Hepatic stellate cell (primary cell): ENCODE results near the gene ITGBL1.

Experiments
- DNase-seq: peaks from one replicate; pipeline ENCODE4 v3.0.0; 2011; ENCODE audit warnings: low spot score

Gene ITGBL1, protein sequence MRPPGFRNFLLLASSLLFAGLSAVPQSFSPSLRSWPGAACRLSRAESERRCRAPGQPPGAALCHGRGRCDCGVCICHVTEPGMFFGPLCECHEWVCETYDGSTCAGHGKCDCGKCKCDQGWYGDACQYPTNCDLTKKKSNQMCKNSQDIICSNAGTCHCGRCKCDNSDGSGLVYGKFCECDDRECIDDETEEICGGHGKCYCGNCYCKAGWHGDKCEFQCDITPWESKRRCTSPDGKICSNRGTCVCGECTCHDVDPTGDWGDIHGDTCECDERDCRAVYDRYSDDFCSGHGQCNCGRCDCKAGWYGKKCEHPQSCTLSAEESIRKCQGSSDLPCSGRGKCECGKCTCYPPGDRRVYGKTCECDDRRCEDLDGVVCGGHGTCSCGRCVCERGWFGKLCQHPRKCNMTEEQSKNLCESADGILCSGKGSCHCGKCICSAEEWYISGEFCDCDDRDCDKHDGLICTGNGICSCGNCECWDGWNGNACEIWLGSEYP

DNA sequence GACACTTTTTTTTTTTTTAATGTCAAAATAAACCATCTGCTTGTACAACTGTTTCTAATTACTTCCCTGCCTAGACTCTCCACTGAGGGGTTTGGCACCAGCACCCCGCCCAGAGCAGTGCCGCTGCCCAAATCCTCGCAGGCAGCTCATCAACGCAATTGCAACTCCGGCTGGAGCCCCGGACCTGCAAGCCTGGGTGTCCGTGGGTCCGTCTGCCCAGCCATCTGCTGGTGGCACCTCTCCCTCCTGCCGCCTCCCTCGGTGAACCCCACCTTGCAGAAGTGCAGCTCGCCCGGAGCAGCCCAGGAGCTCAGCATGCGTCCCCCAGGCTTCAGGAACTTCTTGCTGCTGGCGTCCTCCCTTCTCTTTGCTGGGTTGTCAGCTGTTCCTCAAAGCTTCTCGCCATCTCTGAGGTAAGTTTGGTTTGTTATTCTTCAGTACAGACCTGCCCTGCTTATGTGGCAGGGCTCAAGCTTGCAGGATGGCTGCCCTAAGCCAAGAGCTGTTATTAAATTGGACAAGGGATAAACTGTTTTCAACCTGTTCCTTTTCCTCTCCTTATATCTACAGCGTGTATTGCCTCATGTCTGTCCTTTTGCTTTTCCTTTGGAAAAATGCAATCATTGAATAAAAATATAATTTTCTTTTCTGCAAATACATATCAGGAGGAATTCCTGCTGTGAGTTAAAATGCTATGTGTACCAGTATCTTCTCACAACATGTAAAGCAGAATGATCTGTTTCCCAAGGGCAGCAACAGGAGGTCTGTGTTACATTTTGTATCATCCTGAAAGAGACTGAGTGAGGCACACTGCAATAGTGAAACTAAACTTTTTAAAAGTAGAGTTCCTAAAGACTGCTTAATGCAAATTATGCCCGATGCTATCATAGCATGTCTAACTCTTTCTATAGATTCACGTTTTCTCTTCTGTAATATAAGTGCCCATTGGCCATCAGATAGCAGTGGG is at the start of gene ITGBL1:
Gene ITGBL1 (plus strand): TSS at position 157 of the 967 bp plus-strand sequence. CDS start 159 bp downstream, at position 316.
- DNase-seq: no peak

DNA sequence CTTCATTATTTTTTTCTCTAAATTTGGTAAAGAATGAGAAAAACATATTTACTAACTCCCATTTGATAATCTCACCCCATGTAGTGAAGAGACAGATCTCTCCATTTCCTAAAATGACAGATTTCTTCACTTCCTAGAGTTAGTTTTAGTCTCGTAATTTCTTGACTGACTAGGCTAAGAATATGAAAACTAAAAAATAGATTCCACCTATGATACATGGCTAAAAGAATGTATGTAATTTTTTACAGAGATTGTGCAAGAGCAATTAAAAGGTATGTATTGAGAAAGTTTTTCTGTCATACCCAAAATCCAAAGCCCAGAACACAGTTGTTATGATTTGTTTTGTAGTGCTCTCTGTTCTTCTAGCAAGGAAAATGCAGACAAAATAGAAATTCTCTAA is 45.7 kb upstream of the ITGBL1 start:
- DNase-seq: no peak

GRCh38 chr13:101408154-101408553 is 44.3 kb upstream of the ITGBL1 start:
- peak; percentile 22 for DNase-seq

GRCh38 chr13:101408992-101409656 is 43.4 kb upstream of the ITGBL1 start:
- DNase-seq: no peak

- no peak for DNase-seq
Measured at GRCh38 chr13:101412076-101412475, 40.4 kb upstream of the ITGBL1 start.

- DNase-seq: no peak
Measured at GRCh38 chr13:101415358-101416174, 36.9 kb upstream of the ITGBL1 start.

- DNase-seq: peak; percentile 40
Measured at GRCh38 chr13:101416181-101417042, 36.1 kb upstream of the ITGBL1 start, which contains the start of gene NALCN. Gene NALCN (minus strand): TSS chr13:101416508. CDS start chr13:101399126, 17,382 bp downstream.

DNA sequence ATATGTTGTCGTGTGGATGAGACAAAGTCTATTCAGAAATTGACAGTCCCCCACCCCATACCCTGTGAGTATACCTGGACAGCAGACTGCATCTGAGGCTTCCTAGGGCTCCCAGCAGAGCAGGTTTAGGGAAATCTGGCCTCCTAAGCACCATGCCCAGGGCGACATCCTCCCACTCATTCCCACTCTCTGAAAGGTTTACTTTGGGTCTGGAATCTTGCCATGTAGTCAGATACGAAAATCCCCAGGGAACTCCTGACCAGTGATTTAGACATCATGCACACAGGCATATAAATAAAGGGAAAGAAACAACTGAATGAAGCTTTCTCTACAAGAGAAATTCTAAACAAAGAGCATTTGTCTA is 35.5 kb upstream of the ITGBL1 start:
- DNase-seq: peak; percentile 47

DNA sequence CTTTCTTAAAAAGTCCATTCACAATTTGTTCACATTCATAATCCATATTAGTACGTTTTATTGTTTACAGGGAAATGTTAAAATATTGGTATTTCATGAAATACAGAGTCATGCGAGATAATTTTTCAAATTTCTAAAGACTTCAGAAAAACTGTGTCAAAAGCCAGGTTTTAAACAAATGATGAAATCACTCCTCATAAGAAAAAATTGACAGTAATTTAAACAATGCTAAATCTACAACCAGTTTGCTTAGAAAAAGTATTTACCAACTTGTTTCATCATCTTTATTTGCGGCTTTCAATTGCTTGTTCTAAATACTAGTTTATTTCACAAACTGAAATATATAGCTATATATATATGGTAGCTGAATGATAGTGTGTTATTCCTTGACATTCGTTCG is 35.0 kb upstream of the ITGBL1 start:
- DNase-seq: no peak

- no peak for DNase-seq
Measured at GRCh38 chr13:101423872-101424271, 28.6 kb upstream of the ITGBL1 start.

DNA sequence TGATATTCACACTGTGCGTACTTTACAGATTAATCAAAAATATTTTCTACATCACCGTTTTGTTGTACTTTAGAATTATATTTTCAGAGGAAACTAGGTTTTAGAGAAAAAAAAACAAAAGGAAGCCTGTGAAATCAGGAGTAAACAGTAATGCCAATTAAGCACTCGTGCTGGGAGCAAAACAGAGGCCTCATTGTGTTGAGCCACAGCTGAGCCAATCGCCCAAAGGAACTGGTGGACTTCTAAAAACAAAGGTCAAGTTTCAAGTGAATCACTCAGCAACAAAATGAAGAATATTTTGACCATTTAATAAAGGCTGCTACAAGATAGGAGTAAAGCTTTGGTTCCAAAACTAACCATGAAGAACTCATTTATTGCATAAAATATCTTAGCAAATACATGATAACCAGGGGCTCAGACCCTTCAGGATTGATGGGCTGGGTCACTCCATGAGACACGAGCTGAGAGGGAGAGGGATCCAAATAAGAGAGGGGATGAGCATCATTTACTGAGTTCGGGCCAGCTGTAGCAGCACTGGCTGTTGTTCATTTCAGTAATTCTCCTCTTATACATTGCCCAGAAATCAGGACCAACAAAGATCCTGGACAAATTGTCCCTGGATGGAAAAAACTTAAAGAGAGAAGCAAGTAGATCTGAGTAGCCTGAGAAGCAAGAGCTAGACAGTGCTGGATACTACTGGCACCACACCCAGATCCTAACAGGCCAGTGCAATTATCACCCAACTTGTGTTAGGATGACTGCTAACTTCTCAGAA is 27.9 kb upstream of the ITGBL1 start:
- DNase-seq: no peak

- no peak for DNase-seq
Measured at GRCh38 chr13:101425156-101425471, 27.4 kb upstream of the ITGBL1 start.

GRCh38 chr13:101425623-101426022 is 26.9 kb upstream of the ITGBL1 start:
- DNase-seq: no peak

GRCh38 chr13:101429733-101430132 is 22.7 kb upstream of the ITGBL1 start:
- no peak for DNase-seq

- no peak for DNase-seq
Measured at GRCh38 chr13:101433895-101434294, 18.6 kb upstream of the ITGBL1 start.

DNA sequence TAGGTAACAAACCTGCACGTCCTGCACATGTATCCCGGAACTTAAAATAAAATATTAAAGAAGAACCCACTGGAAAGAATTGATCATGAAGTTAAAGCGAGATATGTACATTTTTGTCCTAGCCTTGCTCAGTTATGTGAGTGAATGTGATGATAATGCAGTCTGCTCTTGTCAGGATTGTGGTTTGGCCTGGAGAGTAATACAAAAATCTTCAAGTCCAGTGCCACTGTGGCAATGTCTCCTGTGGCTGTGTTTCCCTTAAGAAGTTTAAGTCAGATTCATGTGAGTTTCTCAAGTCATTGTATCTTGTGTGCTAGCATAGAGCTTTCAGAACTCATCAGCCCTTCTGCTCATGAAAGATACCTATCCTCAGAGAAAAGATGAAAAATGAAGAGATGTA is 18.0 kb upstream of the ITGBL1 start:
- no peak for DNase-seq

DNA sequence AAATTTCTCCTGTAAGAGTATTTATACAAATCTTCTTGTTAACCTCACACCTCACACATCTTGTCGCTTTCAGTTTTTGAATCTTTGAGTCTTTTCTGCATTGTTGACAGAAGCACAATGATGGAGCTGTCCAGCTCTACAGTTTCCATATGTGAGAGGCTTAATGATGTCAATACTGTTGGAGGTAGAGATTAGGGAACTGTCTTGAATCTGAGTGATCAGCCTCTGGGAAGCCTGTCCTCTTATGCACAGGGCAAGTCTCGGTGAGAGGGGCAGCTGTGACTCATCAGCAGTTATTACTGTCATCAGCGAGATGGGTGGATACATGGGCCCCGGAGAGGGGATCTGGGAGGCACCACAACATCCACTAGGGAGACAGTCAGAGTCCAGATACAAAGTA is 4.6 kb upstream of the ITGBL1 start:
- DNase-seq: no peak

DNA sequence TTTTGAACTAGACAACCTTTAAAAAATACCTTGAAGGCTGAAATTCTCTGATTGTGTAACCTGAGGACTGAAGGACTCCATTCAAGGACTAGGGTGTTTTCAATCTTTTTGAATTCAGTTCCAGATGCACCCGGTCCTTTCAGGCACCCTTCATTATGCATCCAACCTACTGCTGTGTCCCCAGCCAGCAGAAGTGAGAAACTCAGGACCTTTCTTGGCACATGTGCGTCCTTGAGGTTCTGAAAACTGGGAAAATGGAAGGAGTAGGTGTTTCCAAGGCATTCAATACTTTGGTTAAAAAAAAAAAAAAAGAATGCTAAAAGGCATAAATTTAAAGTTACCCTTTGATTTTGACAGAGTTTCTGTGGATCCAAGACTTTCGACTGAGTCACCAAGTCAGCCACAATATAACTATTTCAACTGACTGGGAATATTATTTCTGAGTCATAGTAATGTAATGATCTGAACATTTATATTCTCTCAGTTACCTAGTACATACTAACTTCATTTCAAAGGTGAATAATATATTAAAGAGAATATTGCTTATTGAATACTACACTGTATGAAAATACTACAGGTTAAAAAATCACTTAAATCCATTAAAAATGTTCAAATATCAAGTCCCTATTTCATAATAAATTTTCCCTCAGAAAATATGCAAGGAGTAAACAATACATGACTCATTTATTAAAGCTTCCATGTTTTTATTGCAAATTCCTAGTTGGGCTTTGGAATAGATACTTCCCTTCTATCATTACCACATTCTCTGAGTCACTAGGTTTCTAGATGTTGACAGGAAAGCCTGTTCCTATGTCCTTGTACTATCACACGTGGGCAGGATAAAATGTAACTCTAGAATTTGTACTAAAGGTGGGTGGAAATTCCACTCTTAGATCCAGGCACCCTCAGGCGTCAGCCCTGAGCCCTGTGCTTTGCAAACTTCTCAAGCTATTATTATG is 2.4 kb upstream of the ITGBL1 start:
- DNase-seq: peak; percentile 55
